ENCODE data around the gene POLR3A. TPM values are rescaled to one million over a fixed set of nuclear protein-coding genes. Genes with fewer than 3 reads are reported as not detected.

The POLR3A gene
- polyA plus RNA-seq, 1 of the 3 experiments (the other 2 are of a cell fraction), result 10.8 TPM

DNA sequence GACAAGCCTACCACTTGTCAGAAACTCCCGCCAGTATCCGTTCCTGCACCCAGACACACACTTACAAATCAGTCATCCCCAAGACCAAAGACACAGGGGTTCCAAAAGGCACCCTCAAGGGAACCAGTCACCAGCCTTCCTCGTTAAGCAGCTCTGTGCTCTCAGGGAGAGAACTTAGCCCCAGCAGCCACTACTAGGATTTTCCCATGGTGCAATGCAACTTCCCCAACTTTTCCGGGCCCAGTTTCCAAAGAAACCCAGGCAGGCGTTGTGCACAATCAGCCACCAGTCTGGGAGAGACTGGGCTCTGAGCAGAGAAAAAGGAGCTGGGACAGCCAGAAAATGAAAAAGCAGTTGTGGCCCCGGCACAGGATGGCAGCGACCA is 103.9 kb downstream of the POLR3A start:
- peak overlapping the region; percentile 85 to 90 for H3K4me3 ChIP-seq (ENCODE audit: low read depth in 2 of 2, low read length in 1 of 2)
- no peaks in the 10 kb centered on the region for H3K36me3 ChIP-seq (replicated peaks in 1 of 2; ENCODE audit: control insufficient read depth in 1 of 2, insufficient read depth in 2 of 2, low read length in 1 of 2)
- H3K9me2 ChIP-seq, result no peaks in the 10 kb centered on the region
- TF ChIP-seq JUND (IDR thresholded peaks at IDR 0.05), result no peak
- TF ChIP-seq, protein P1, sequence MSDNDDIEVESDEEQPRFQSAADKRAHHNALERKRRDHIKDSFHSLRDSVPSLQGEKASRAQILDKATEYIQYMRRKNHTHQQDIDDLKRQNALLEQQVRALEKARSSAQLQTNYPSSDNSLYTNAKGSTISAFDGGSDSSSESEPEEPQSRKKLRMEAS (IDR thresholded peaks at IDR 0.05; ENCODE audit: low read depth), result 0 out of 2 replicates have a peak, but pooled peaks have one; percentile 18
- no peak for TF ChIP-seq TEAD4 (IDR thresholded peaks at IDR 0.05; ENCODE audit: borderline replicate concordance, insufficient read depth)
- TF ChIP-seq RCOR1 (IDR thresholded peaks at IDR 0.05; ENCODE audit: low read length), result 0 out of 2 replicates have a peak, but pooled peaks have one; percentile 37
- ChIA-PET CTCF (interaction anchor here (0.8 to 2.4 kb wide), 10 partner anchors 9 to 104 kb away, joined by 3 to 10 read pairs (median 4); no protein-coding TSS in a partner anchor), POLR2A (interaction anchor here (1.5 kb wide), 1 partner anchor 35 kb away, joined by 3 read pairs; no protein-coding TSS in a partner anchor)
- H3K9ac ChIP-seq, result peak overlapping the region; percentile 81
- peaks cover 8% of the 10 kb centered on the region for H3F3A ChIP-seq (replicated peaks; ENCODE audit: insufficient read depth)
- no peaks in the 10 kb centered on the region for H3K27me3 ChIP-seq (ENCODE audit: insufficient read depth)
- peaks cover 13 to 38% of the 10 kb centered on the region in 2 experiments; a peak in 3 of 4 replicates for H3K4me1 ChIP-seq (ENCODE audit: control insufficient read depth in 1 of 2, insufficient read depth in 2 of 2, low read depth in 1 of 2, low read length in 1 of 2)
- WGBS (ENCODE audit: low lambda C conversion rate), result 2% methylated on average over 7 of the region's 7 CpGs
- DNase-seq, result peak; percentile 69
- H4K20me1 ChIP-seq (ENCODE audit: insufficient read depth), result peaks cover 52% of the 10 kb centered on the region
- H3K4me2 ChIP-seq, result peak overlapping the region; percentile 92
- peaks cover 57% of the 10 kb centered on the region for H3K79me2 ChIP-seq (ENCODE audit: insufficient read depth)
- no peaks in the 10 kb centered on the region for H3K9me3 ChIP-seq
- H3K27ac ChIP-seq (ENCODE audit: low read depth in 2 of 2, low read length in 1 of 2), result peak overlapping the region; percentile 55 to 89; a peak in 3 of 4 replicates
- no peak overlapping the region for H2AFZ ChIP-seq (ENCODE audit: low read depth)

DNA sequence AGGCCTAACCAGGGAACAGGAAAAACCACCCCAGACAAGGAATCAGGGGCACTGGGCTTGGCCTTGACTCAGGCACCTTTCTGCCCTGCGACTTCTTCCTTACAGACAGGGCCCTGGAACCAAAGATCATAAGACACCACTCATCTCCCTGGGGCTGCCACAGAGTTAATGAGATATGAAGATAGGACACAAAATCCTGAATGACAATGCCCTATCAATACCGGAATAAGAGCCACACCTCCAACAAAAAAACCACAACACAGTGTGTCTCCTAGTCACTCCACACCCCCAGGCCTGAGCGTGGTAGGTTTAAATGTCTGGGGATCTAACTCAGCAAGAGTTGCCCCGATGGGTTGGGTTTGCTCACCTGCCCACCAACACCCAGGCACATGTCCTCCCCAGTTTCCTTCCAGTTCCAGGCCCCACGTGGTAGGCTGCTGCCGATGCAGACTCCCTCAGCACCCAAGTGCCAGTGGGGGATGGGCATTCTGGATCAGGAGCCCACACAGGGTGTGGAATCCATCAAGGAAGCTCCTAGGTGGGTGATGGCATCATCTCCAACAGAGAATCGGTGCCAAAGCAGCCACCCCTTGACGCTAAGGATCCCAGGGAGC is 106.6 kb downstream of the POLR3A start:
- DNase-seq, result no peak
- ChIA-PET POLR2A (interaction anchor here (0.8 kb wide), 1 partner anchor 31 kb away, joined by 3 read pairs; no protein-coding TSS in a partner anchor), CTCF (interaction anchor here (0.8 to 1.3 kb wide), 2 partner anchors 24 to 76 kb away, joined by 3 read pairs; no protein-coding TSS in a partner anchor)
- peaks cover 23 to 42% of the 10 kb centered on the region in 2 experiments; a peak in 3 of 4 replicates for H3K4me1 ChIP-seq (ENCODE audit: control insufficient read depth in 1 of 2, insufficient read depth in 2 of 2, low read depth in 1 of 2, low read length in 1 of 2)
- H3K9ac ChIP-seq, result no peak overlapping the region
- H3F3A ChIP-seq (replicated peaks; ENCODE audit: insufficient read depth), result peaks cover 5% of the 10 kb centered on the region
- H3K79me2 ChIP-seq (ENCODE audit: insufficient read depth), result peaks cover 83% of the 10 kb centered on the region
- H3K9me2 ChIP-seq, result no peaks in the 10 kb centered on the region
- no peaks in the 10 kb centered on the region for H3K9me3 ChIP-seq
- no peaks in the 10 kb centered on the region for H3K27me3 ChIP-seq (ENCODE audit: insufficient read depth)
- H3K36me3 ChIP-seq (replicated peaks in 1 of 2; ENCODE audit: control insufficient read depth in 1 of 2, insufficient read depth in 2 of 2, low read length in 1 of 2), result no peaks in the 10 kb centered on the region
- no peak overlapping the region for H2AFZ ChIP-seq (ENCODE audit: low read depth)
- H3K27ac ChIP-seq (ENCODE audit: low read depth in 2 of 2, low read length in 1 of 2), result peak overlapping the region in 1 of 2 experiments; percentile 5; a peak in 1 of 4 replicates
- H3K4me3 ChIP-seq (ENCODE audit: low read depth in 2 of 2, low read length in 1 of 2), result no peak overlapping the region
- no peak overlapping the region for H3K4me2 ChIP-seq
- WGBS (ENCODE audit: low lambda C conversion rate), result 93% methylated on average over 2 of the region's 8 CpGs
- H4K20me1 ChIP-seq (ENCODE audit: insufficient read depth), result peaks cover 78% of the 10 kb centered on the region
- TF ChIP-seq MEF2A (IDR thresholded peaks at IDR 0.05; ENCODE audit: borderline replicate concordance, low read depth) (no peak), MXI1 (IDR thresholded peaks at IDR 0.05; ENCODE audit: low read depth, low read length) (no peak), RAD21 (IDR thresholded peaks at IDR 0.05; ENCODE audit: low read length) (no peak), FOSL2 (IDR thresholded peaks at IDR 0.05; ENCODE audit: borderline replicate concordance, low read depth) (no peak), RCOR1 (IDR thresholded peaks at IDR 0.05; ENCODE audit: low read length) (no peak), NFIC (IDR thresholded peaks at IDR 0.05; ENCODE audit: borderline replicate concordance) (no peak), EP300 (IDR thresholded peaks at IDR 0.05; ENCODE audit: borderline replicate concordance in 1 of 2, low read depth in 1 of 2, low read length in 1 of 2) (no peak), ELF1 (IDR thresholded peaks at IDR 0.05) (no peak), GATA2 (CRISPR knock-in tag; IDR thresholded peaks at IDR 0.05) (no peak), TCF12 (IDR thresholded peaks at IDR 0.05) (no peak)
- TF ChIP-seq, protein P2, sequence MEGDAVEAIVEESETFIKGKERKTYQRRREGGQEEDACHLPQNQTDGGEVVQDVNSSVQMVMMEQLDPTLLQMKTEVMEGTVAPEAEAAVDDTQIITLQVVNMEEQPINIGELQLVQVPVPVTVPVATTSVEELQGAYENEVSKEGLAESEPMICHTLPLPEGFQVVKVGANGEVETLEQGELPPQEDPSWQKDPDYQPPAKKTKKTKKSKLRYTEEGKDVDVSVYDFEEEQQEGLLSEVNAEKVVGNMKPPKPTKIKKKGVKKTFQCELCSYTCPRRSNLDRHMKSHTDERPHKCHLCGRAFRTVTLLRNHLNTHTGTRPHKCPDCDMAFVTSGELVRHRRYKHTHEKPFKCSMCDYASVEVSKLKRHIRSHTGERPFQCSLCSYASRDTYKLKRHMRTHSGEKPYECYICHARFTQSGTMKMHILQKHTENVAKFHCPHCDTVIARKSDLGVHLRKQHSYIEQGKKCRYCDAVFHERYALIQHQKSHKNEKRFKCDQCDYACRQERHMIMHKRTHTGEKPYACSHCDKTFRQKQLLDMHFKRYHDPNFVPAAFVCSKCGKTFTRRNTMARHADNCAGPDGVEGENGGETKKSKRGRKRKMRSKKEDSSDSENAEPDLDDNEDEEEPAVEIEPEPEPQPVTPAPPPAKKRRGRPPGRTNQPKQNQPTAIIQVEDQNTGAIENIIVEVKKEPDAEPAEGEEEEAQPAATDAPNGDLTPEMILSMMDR (IDR thresholded peaks at IDR 0.05), result no peak
- TF ChIP-seq, protein P3, sequence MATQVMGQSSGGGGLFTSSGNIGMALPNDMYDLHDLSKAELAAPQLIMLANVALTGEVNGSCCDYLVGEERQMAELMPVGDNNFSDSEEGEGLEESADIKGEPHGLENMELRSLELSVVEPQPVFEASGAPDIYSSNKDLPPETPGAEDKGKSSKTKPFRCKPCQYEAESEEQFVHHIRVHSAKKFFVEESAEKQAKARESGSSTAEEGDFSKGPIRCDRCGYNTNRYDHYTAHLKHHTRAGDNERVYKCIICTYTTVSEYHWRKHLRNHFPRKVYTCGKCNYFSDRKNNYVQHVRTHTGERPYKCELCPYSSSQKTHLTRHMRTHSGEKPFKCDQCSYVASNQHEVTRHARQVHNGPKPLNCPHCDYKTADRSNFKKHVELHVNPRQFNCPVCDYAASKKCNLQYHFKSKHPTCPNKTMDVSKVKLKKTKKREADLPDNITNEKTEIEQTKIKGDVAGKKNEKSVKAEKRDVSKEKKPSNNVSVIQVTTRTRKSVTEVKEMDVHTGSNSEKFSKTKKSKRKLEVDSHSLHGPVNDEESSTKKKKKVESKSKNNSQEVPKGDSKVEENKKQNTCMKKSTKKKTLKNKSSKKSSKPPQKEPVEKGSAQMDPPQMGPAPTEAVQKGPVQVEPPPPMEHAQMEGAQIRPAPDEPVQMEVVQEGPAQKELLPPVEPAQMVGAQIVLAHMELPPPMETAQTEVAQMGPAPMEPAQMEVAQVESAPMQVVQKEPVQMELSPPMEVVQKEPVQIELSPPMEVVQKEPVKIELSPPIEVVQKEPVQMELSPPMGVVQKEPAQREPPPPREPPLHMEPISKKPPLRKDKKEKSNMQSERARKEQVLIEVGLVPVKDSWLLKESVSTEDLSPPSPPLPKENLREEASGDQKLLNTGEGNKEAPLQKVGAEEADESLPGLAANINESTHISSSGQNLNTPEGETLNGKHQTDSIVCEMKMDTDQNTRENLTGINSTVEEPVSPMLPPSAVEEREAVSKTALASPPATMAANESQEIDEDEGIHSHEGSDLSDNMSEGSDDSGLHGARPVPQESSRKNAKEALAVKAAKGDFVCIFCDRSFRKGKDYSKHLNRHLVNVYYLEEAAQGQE (IDR thresholded peaks at IDR 0.05; ENCODE audit: low read depth, low read length), result no peak

All from SK-N-SH (cell line).